Ascending aorta (tissue), 2 donors: ENCODE results near the gene CYTH3. TPM values are rescaled to one million over a fixed set of nuclear protein-coding genes. Genes with fewer than 3 reads are reported as not detected.
"Not testable (repeated sequence)": the region's sequence is repeated elsewhere in the genome, so short reads cannot be mapped to it uniquely, and the experiment has no call there.

Source experiments
- DNase-seq, 2 donors: peaks; one replicate each; pipeline ENCODE4 v3.0.0-alpha.2; 2019; ENCODE audit warnings: low spot score in 2 of 2
- H3K27ac ChIP-seq, 2 donors: fragments of 200-600 bp; sonication (generic); one replicate each; pipeline ENCODE4 v1.5.1; 2016 to 2017; ENCODE audit warnings: mild to moderate bottlenecking in 1 of 2
- H3K27me3 ChIP-seq: fragments of 200-600 bp; sonication (generic); one replicate; pipeline ENCODE4 v1.5.1; 2017
- H3K36me3 ChIP-seq, 2 donors: fragments of 200-600 bp; sonication (generic); one replicate each; pipeline ENCODE4 v1.5.1; 2016
- H3K4me1 ChIP-seq, 2 donors: fragments of 200-600 bp; sonication (generic); one replicate each; pipeline ENCODE4 v1.5.1; 2016 to 2017; ENCODE audit warnings: mild to moderate bottlenecking in 1 of 2
- H3K4me3 ChIP-seq, 2 donors: fragments of 200-600 bp; sonication (generic); one replicate each; pipeline ENCODE4 v1.5.1; 2016 to 2017; ENCODE audit warnings: mild to moderate bottlenecking in 1 of 2
- H3K9me3 ChIP-seq, 2 donors: fragments of 200-600 bp; sonication (generic); one replicate each; pipeline ENCODE4 v1.5.1; 2016
- CTCF ChIP-seq, 3 experiments: fragments of 200-600 bp in 2 of 3; fragments of 450-650 bp in 1 of 3; sonication (generic) in 2 of 3; IDR thresholded peaks; one replicate each; pipeline ENCODE4 v1.5.1; 2016 to 2019; ENCODE audit warnings: antibody characterized with exemption in 3 of 3, mild to moderate bottlenecking in 1 of 3, moderate library complexity in 1 of 3
- intact Hi-C: fragments of 100-400 bp; cut with DNase I; formaldehyde crosslinking; loops from one replicate; pipeline ENCODE4 v1.15.1; 2023
- total RNA-seq: library from RNA; depleted of rRNA; stranded (reverse); fragments of >200 nt; gene quantifications from one replicate; pipeline ENCODE4 v1.1.0, GENCODE V29; 2016

CYTH3 gene
- total RNA-seq, 1 donor from 2014 or later = 51.8 TPM

GRCh38 chr7:6234384-6234783 is 38.0 kb downstream of the CYTH3 start:
- H3K27me3 ChIP-seq = no peaks in the 10 kb centered on the region
- no peak overlapping the region for H3K27ac ChIP-seq
- TF ChIP-seq CTCF (IDR thresholded peaks at IDR 0.05) = no peak
- peaks cover 0 to 4% of the 10 kb centered on the region in 2 donors for H3K4me1 ChIP-seq
- H3K4me3 ChIP-seq = no peak overlapping the region
- H3K9me3 ChIP-seq = no peaks in the 10 kb centered on the region
- intact Hi-C loops = no loop called here
- DNase-seq = no peak
- H3K36me3 ChIP-seq = no peaks in the 10 kb centered on the region

GRCh38 chr7:6232534-6232933 is 39.9 kb downstream of the CYTH3 start:
- Histone ChIP-seq H3K27me3 (no peaks in the 10 kb centered on the region), H3K4me1 (peaks cover 4 to 21% of the 10 kb centered on the region in 2 donors), H3K27ac (no peak overlapping the region), H3K36me3 (no peaks in the 10 kb centered on the region), H3K9me3 (no peaks in the 10 kb centered on the region), H3K4me3 (no peak overlapping the region)
- DNase-seq = peak in 1 of 2 donors; percentile 76
- intact Hi-C loops = no loop called here
- no peak for TF ChIP-seq CTCF (IDR thresholded peaks at IDR 0.05)

- no peaks in the 10 kb centered on the region for H3K9me3 ChIP-seq
- intact Hi-C loops = no loop called here
- H3K27me3 ChIP-seq = no peaks in the 10 kb centered on the region
- H3K4me1 ChIP-seq = peaks cover 4 to 25% of the 10 kb centered on the region in 2 donors
- no peak overlapping the region for H3K27ac ChIP-seq
- H3K36me3 ChIP-seq = no peaks in the 10 kb centered on the region
- DNase-seq = no peak
- H3K4me3 ChIP-seq = no peak overlapping the region
- no peak for TF ChIP-seq CTCF (IDR thresholded peaks at IDR 0.05)
Observed at GRCh38 chr7:6232116-6232515, 40.3 kb downstream of the CYTH3 start.

GRCh38 chr7:6231184-6231583 is 41.2 kb downstream of the CYTH3 start:
- intact Hi-C loops = no loop called here
- DNase-seq = no peak
- Histone ChIP-seq H3K4me3 (no peak overlapping the region), H3K4me1 (peaks cover 4 to 29% of the 10 kb centered on the region in 2 donors), H3K36me3 (no peaks in the 10 kb centered on the region), H3K27me3 (no peaks in the 10 kb centered on the region), H3K9me3 (no peaks in the 10 kb centered on the region), H3K27ac (no peak overlapping the region)
- no peak for TF ChIP-seq CTCF (IDR thresholded peaks at IDR 0.05)

GRCh38 chr7:6229284-6229683 is 43.1 kb downstream of the CYTH3 start:
- peaks cover 4 to 36% of the 10 kb centered on the region in 2 donors for H3K4me1 ChIP-seq
- H3K4me3 ChIP-seq, H3K9me3 ChIP-seq, H3K27me3 ChIP-seq, H3K36me3 ChIP-seq, intact Hi-C loops, DNase-seq: not testable (repeated sequence)
- H3K27ac ChIP-seq = peak overlapping the region in 1 of 2 donors; percentile 65

GRCh38 chr7:6228361-6229229 is 43.8 kb downstream of the CYTH3 start:
- peaks cover 4 to 34% of the 10 kb centered on the region in 2 donors for H3K4me1 ChIP-seq
- intact Hi-C loops = no loop called here
- no peaks in the 10 kb centered on the region for H3K27me3 ChIP-seq
- H3K27ac ChIP-seq = peak overlapping the region; percentile 65 to 70
- H3K9me3 ChIP-seq = no peaks in the 10 kb centered on the region
- H3K4me3 ChIP-seq = peak overlapping the region in 1 of 2 donors; percentile 34
- H3K36me3 ChIP-seq = no peaks in the 10 kb centered on the region
- no peak for DNase-seq
- no peak for TF ChIP-seq CTCF (IDR thresholded peaks at IDR 0.05)
